NCI-H524 (cell line): ENCODE results near the gene IGSF10.
"Not testable (repeated sequence)": the region's sequence is repeated elsewhere in the genome, so short reads cannot be mapped to it uniquely, and the experiment has no call there.

Experiments
- DNase-seq, 2 experiments: peaks; one replicate each; lab custom pipeline; 2025; lab: John Stamatoyannopoulos, UW

Gene IGSF10, protein sequence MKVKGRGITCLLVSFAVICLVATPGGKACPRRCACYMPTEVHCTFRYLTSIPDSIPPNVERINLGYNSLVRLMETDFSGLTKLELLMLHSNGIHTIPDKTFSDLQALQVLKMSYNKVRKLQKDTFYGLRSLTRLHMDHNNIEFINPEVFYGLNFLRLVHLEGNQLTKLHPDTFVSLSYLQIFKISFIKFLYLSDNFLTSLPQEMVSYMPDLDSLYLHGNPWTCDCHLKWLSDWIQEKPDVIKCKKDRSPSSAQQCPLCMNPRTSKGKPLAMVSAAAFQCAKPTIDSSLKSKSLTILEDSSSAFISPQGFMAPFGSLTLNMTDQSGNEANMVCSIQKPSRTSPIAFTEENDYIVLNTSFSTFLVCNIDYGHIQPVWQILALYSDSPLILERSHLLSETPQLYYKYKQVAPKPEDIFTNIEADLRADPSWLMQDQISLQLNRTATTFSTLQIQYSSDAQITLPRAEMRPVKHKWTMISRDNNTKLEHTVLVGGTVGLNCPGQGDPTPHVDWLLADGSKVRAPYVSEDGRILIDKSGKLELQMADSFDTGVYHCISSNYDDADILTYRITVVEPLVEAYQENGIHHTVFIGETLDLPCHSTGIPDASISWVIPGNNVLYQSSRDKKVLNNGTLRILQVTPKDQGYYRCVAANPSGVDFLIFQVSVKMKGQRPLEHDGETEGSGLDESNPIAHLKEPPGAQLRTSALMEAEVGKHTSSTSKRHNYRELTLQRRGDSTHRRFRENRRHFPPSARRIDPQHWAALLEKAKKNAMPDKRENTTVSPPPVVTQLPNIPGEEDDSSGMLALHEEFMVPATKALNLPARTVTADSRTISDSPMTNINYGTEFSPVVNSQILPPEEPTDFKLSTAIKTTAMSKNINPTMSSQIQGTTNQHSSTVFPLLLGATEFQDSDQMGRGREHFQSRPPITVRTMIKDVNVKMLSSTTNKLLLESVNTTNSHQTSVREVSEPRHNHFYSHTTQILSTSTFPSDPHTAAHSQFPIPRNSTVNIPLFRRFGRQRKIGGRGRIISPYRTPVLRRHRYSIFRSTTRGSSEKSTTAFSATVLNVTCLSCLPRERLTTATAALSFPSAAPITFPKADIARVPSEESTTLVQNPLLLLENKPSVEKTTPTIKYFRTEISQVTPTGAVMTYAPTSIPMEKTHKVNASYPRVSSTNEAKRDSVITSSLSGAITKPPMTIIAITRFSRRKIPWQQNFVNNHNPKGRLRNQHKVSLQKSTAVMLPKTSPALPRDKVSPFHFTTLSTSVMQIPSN (N-terminal part only)

DNA sequence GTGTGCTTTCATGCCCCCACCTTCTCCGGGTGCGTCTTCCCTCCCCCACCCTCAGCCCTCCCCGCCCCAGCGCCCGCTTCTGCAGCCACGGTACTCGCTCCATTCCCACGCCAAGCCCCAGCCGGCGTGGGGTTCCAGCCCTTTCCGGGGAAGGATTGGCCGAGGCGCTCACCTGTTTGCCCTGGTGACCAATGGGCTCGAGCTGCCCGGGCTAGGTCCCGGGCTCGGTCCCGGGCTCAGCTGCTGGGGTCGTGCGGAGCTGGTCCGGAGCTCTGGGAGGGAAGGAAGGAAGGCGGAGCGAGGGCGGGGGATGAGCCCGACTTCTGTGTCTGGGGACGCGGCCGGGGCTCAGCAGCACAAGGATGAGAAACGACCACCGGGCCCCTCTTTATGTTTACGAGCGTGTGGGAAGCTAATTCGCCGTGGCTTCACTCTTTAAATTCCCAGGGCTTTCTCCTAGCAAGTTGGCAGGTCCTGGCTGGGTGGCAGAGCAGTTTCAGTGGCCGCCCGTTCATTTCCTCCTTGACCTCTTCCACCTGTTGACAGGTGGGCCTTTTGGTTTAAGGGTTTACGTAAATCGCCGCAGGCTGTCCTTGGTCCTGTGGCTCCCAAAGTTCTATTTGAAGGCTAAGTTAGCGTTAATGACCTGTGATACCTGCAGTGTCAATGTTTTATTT is at the start of gene IGSF10:
TSS of gene IGSF10 (minus strand) at position 288 of the 677 bp plus-strand sequence. CDS start 2,352 bp downstream, outside the sequence.
- peak in 1 of 2 experiments; percentile 48 for DNase-seq

DNA sequence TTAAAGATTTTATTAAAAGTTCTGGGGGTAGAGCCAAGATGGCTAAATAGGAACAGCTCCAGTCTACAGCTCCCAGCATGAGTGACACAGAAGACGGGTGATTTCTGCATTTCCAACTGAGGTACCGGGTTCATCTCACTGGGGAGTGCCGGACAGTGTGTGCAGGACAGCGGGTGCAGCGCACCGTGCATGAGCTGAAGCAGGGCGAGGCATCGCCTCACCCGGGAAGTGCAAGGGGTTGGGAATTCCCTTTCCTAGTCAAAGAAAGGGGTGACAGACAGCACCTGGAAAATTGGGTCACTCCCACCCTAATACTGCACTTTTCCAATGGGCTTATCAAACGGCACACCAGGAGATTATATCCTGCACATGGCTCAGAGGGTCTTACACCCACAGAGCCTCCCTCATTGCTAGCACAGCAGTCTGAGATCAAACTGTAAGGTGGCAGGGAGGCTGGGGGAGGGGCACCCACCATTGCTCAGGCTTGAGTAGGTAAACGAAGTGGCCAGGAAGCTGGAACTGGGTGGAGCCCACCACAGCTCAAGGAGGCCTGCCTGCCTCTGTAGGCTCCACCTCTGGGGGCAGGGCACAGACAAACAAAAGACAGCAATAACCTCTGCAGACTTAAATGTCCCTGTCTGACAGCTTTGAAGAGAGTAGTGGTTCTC is 48.7 kb upstream of the IGSF10 start:
- not testable (repeated sequence) for DNase-seq

DNA sequence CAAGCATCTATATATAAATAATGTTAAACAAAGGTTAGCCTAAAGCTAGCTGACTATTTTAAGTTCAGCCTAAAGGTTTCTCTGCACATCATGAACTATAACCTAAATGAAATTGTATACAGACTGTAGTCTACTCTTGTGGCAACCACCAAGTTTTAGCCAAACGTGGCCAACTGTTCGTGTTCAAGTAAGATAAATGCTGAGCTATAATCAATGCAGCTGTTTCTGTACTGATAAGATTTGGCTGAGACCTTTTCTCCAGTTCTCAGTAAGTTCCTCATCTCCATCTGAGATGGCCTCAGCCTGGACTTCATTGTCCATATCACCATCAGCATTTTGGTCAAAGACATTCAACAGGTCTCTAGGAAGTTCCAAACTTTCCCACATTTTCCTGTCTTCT is 43.7 kb upstream of the IGSF10 start:
- no peak for DNase-seq

DNA sequence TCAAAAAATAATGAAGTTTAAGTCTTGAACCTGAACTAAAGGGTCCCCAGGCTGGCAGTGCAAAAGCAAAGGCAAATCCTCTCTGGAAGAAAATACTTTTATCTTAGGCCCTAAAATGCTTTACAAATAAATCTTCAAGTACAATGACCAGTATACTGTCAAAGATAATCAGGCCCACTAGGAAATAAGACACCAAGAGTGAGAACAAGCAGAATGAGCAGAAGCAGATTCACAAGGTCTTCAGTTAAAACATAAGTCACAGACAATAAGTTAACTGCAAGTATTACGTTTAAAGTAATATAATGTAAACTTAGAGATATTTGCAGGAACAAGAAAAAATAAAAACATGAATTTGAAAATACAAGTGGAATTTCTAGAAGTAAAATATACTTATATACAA is 42.2 kb upstream of the IGSF10 start:
- no peak for DNase-seq

DNA sequence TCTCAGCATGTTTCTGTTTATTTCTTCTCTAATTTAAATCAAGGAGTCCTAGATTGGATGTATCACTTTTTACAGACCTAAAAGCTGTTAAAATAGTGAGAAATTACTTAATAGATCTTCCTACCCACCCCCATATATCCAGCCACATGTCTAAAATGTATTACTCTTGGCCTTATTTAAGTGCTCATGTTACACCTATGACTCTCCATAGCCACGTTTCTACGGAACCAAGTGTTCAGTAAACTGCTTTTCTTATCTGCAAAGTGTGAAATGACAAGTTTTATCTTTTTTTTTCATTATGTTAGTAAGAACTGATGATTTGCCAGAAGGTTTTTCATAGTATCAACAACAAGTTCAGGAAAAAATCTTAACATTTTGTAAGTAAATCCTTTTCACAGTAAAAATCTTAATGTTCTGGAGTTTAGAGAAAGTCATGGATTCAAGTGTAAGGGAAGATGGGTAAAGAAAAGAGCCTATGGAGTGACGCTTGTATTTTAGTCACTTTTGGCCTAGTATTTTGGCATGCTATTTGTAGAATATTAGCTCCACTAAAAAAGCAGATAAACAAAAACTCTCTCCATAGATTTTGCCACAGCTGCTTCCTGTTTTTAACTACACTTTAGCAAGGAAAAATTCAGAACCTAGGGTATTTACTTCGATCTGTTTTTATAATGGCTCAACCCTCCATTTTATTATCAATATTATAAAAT is 41.2 kb upstream of the IGSF10 start:
- DNase-seq: no peak

DNA sequence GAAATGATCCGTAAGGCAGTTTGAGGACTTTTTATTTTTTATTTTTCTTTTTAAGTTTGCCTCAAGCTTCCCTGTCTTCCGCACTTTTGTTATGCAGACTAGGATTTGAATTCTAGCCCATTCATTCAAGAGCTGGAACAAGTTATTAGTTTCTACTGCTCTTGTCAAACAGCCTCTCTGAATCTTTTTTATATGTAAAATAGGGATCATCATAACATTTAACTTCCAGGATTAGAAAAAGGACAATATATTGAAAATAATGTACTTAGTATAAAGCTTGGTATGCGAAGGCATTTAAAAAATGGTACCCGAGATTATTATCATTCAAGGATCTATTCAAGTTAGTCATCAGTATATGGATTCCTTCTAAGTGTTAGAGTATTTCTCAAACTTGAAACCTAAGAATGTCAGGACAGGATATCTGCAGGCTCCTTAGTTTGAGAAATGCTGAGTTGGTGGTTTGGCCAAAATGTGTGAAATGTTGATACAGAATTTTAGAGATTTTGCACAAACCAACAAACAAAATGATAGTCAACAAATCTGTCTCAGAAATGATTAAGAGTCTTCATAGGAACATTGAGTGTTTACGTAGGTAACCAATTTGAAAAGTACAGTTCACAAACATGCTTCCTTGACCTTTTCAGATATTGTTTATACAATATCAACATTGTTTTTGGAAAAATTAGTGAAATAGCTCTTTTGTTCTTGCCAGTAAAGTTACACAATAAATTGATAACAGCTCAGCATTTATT is 40.5 kb upstream of the IGSF10 start:
- DNase-seq: no peak

DNA sequence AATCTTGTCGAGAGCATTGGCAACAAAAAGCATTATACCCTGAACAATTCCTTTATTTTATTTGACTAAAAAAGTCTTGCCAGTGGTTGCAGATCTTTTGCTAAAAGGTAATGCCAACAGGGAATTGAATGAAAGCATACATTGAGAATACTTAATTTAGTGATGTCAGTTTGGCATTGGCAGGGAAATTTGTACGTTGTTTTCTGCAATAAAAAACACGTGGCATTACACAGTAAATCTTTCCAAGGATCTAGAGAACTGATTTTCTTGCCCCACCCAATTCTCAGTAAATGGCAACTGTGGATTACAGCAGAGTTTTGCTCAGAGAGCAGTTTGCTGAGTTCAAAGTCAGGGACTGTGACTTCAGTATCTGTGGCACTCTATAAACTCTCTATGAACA is 38.3 kb upstream of the IGSF10 start:
- DNase-seq: no peak

DNA sequence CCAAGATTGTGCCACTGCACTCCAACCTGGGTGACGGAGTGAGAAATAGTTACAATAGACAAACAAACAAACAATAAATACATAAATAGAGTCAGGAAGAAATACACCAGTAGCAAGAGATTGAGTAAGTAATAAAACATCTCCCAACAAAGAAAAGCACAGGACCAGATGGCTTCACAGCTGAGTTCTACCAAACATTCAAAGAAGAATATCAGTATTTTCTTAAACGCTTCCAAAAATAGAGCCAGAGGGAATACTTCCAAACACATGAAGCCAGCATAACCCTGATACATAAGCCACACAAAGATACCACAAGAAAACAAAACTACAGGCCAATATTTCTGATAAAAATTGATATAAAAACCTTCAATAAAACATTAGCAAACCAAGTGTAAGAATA is 30.7 kb upstream of the IGSF10 start:
- no peak for DNase-seq

DNA sequence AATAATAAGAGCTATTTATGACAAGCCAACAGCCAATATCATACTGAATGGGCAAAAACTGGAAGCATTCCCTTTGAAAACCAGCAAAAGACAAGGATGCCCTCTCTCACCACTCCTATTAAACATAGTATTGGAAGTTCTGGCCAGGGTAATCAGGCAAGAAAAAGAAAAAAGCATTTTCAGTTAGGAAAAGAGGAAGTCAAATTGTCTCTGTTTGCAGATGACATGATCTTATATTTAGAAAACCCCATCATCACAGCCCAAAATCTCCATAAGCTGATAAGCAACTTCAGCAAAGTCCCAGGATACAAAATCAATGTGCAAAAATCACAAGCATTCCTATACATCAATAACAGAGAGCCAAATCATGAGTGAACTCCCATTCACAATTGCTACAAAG is 27.0 kb upstream of the IGSF10 start:
- DNase-seq: not testable (repeated sequence)

DNA sequence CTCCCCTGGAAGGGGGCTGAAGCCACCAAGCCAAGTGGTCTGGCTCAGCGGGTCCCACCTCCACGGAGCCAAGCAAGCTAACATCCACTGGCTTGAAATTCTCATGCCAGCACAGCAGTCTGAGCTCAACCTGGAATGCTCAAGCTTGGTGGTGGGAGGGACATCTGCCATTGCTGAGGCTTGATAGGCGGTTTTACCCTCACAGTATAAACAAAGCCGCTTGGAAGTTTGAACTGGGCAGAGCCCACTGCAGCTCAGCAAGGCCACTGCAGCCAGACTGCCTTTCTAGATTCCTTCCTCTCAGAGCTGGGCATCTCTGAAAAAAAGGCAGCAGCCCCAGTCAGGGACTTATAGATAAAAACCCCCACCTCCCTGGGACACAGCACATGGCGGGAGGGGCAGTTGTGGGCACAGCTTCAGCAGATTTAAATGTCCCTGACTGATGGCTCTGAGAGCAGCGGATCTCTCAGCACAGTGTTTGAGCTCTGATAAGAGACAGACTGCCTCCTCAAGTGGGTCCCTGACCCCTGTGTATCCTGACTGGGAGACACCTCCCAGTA is 23.2 kb upstream of the IGSF10 start:
- no peak for DNase-seq

DNA sequence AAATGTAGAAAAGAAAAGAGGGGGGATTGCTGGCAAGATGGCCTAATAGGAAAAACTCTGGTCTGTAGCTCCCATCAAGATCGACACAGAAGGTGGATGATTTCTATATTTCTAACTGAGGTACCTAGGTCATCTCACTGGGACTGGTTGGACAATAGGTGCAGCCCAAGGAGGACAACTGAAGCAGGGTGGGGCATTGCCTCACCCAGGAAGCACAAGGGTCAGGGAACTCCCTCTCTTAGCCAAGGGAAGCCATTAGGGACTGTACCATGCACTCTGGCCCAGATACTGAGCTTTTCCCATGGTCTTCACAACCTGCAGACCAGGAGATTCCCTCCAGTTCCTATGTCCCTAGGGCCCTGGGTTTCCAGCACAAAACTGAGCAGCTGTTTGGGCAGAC is 22.6 kb upstream of the IGSF10 start:
- DNase-seq: no peak

DNA sequence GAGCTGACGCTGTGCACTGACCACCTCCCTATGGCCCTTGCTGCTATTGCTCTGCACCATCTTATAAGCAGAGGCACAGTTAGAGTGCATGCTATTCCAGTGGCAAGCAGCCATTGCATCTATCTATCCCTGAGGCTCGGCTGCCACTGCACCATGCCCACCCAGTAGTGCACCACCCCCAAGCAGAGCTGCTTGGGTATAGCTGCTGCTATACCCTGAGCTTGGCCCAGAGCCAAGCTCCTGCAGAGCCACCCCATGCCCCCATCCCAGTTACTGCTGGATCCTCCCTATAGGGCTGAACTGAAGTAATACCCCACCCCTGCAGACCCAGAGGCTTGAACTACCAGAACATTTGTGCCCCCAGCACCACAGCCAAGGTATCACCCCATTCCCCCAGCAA is 19.6 kb upstream of the IGSF10 start:
- DNase-seq: no peak

DNA sequence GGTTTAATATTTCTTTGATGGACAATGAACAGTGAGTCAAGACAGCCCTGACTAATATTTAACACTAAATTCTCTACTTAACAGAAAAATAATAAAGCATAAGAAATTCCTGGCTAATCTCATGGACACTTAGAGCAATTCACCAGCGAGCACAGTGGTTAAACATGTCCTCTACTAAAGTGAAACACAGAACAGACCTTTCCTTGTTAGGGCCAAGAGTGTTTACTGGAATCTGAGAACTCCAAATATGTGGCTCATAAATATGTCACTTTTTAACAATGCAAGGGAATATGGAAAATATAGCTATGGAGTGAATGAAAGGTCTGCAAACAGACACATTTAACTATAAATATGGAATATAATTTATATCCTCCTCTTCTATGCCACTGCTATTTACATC is 18.6 kb upstream of the IGSF10 start:
- DNase-seq: no peak

DNA sequence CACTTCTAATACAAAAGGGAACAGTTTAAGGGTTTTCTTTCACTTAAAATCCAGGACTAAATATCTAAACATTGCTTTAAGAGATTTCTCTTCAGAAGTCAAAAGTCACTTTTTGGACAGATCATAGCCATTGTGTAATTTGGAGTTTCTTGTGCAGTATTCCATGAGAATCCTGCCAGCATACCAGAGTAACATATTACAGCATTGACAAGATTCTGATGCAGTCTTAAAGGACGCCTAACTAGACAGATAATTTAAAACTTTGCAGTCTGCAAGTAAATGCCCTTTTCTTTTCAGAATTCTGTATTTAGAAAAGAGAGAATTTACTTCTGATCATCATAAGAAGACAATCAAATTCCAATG is 17.5 kb upstream of the IGSF10 start:
- no peak for DNase-seq

DNA sequence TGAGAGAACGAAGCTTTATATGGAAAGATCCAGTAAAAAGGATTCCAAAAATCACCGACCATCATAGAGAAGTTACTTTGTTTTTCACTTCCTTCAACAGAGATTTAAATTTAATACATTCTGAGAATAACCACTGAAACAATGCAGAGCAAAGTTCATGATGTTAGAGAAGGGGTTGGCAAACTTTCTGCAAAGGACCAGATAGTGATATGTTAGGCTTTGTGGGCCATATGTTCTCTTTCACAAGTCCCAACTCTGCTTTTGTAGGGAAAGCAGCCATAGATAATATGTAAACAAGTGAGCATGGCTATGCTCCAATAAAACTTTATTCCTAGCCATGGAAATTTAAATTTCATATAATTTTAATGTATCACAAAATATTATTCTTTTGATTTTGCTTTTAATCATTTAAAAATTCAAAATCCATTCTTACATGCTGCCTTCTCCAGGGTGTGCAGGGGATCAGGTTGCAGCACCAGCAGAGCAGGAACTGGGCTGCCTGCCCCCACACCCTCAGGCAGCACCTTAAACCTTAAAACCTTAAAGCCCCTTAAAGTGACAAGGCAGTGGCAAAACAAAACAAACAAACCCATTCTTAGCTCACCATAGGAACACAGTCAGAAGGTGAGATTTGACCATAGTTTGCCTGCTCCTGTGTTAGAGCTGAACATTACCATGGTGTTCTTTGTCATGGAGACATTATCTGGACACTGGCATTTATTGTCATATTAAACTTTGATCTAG is 16.9 kb upstream of the IGSF10 start:
- peak in 1 of 2 experiments; percentile 23 for DNase-seq

DNA sequence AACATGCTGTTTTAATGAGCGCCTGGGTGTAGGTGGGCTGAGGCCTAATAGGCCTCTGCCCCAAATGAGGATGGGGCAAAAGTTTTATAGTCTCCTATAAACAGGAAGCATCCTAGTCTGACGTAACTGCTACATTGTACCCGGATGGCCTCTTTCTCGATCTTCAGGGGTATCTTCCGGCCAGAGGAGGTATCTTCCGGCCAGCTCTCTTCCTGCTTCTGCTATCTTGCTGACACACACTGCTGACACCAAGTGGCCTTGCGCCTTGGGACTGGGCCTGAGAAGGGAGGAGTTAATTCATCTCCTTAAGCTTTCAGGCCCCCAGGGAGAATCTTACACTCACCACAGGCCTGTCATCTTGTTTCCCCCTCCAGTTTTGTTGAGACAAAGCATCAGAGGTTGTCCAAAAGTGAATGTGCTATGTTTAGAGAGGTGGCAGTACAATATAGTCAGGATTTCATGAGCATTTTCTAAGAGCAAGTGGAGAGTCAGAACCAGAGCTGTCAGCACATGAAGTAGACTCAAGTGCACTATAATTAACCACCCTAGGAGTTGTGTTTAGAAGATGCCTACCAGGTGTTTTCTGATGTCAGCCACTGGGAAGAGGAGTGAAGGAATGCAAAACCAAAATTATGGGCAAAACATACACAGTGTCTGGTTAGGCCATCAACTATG is 15.6 kb upstream of the IGSF10 start:
- DNase-seq: peak in 1 of 2 experiments; percentile 29

DNA sequence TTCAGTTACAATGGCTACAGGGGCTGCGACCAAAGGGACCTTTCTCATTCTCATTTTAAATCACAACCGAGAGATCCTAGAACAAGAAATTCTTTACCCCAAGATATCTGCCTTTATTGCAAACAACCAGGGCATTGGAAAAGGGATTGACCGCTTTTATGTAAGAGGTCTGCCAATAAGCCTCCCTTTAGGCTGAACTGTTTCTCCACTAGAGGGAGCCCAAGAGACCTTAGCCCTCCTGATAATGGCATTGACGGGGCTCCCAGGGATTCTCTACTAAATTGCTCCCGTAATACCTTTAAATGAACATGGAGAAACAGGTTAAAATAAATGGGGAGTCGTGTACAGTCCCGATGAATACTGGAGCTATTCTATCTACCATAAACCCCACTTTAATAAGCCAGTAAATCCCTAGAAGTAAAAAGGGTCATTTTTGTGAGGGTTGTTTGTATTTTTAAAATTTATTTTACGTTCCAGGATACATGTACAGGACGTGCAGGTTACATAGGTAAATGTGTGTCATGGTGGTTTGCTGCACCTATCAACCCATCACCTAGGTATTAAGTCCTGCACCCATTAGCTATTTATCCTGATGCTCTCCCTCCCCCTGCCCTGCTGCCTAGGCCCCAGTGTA is 7.5 kb upstream of the IGSF10 start:
- DNase-seq: peak; percentile 48 to 80

DNA sequence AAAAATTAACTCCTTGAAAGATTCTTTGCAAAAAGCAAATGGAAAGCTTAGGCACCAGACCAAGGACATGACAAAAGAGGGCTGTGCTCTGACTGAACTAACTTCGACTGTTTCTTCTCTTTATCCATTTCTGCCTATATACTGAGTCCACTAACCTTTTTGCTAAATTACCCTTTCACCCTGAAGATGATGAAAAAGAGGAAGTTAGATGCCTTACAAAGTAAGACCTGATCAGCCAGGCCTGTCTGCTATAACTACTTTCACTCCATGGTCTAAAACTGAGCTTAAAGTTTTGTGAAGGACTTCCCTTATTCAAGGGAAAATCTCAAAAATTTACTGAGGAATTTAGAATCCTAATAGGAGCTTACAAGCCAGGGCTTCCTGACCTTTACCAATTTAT is 6.2 kb upstream of the IGSF10 start:
- no peak for DNase-seq
